HepG2 (cell line): ENCODE data around the gene SCN4B. TPM values are rescaled to one million over a fixed set of nuclear protein-coding genes. Genes with fewer than 3 reads are reported as not detected.

Experiments
- ATAC-seq: fragments of 200-7000 bp; cut with Tn5 transposase; 3 replicates; pipeline ENCODE4 v1.9.1; 2020; ENCODE audit warnings: mild to moderate bottlenecking, moderate library complexity
- BruUV-seq: library from RNA; stranded (reverse); fragments of 400-500 nt; replicated peaks from 2 replicates; lab custom pipeline; 2021; lab: Mats Ljungman, UMichigan
- CTCF ChIA-PET: fragments of 300-600 bp; formaldehyde crosslinking; extraction: SDS; loops from one replicate; lab custom pipeline; 2021; ENCODE audit warnings: low total read pairs, inconsistent platforms, low intra/inter-chr PET ratio; lab: Yijun Ruan, JAX
- POLR2A ChIA-PET: fragments of 350-600 bp; sonication (Branson Sonifier 250); formaldehyde crosslinking; loops from one replicate; lab custom pipeline; 2020; ENCODE audit warnings: antibody characterized with exemption, inconsistent platforms; lab: Yijun Ruan, JAX
- DNase-seq: peaks from one replicate; pipeline ENCODE4 v3.0.0-alpha.2; 2015; ENCODE audit warnings: low spot score
- FAIRE-seq: peaks from 3 replicates; lab custom pipeline; 2011; peaks lifted over from hg19 to GRCh38; lab: Jason Lieb, UNC
- H2AFZ ChIP-seq: one replicate; pipeline ENCODE4 v1.6.1; 2011; ENCODE audit warnings: low read length, inconsistent platforms
- H3K27ac ChIP-seq: fragments of 300-600 bp; 3 replicates; pipeline ENCODE4 v1.8.0; 2011; ENCODE audit warnings: mixed run types, mild to moderate bottlenecking, mixed read lengths, low read length, inconsistent platforms; ENCODE audit not compliant: insufficient read depth; ENCODE audit errors: extremely low read length
- H3K27me3 ChIP-seq, 2 experiments: fragments of 200-600 bp in 1 of 2; 2 replicates in 1 of 2; 3 replicates in 1 of 2; pipeline versions ENCODE4 v1.6.0 to v1.8.0; 2011; ENCODE audit warnings: low read length in 2 of 2, mild to moderate bottlenecking in 2 of 2, moderate library complexity in 2 of 2, inconsistent platforms in 1 of 2; ENCODE audit not compliant: insufficient read depth in 2 of 2, control insufficient read depth in 1 of 2
- H3K36me3 ChIP-seq, 2 experiments: fragments of 200-600 bp in 1 of 2; replicated peaks in 1 of 2; 2 replicates in 1 of 2; 3 replicates in 1 of 2; pipeline versions ENCODE4 v1.5.1 to v1.8.0; 2011; ENCODE audit warnings: low read length in 2 of 2, inconsistent platforms in 1 of 2; ENCODE audit not compliant: insufficient read depth in 2 of 2, control insufficient read depth in 1 of 2
- H3K4me1 ChIP-seq: 2 replicates; pipeline ENCODE4 v1.5.1; 2012; ENCODE audit warnings: low read length, inconsistent platforms; ENCODE audit not compliant: insufficient read depth
- H3K4me2 ChIP-seq: 2 replicates; pipeline ENCODE4 v1.6.0; 2011; ENCODE audit warnings: low read depth, low read length, inconsistent platforms
- H3K4me3 ChIP-seq, 3 experiments: fragments of 200-600 bp in 1 of 3; sonication (generic), shearing (Covaris generic) in 1 of 3; replicated peaks in 1 of 3; 2 replicates each; pipeline ENCODE4 v1.5.1; 2011 to 2016; ENCODE audit warnings: low read length in 3 of 3, inconsistent platforms in 2 of 3, low read depth in 2 of 3, mild to moderate bottlenecking in 2 of 3, control low read depth in 1 of 3, mixed read lengths in 1 of 3; ENCODE audit not compliant: insufficient read depth in 1 of 3
- H3K79me2 ChIP-seq: one replicate; pipeline ENCODE4 v1.6.1; 2011; ENCODE audit warnings: low read length, inconsistent platforms; ENCODE audit not compliant: insufficient read depth
- H3K9ac ChIP-seq: 2 replicates; pipeline ENCODE4 v1.6.0; 2011; ENCODE audit warnings: mild to moderate bottlenecking, low read depth, low read length, inconsistent platforms; ENCODE audit not compliant: insufficient read depth
- H3K9me3 ChIP-seq: 2 replicates; pipeline ENCODE4 v1.5.1; 2012; ENCODE audit warnings: mild to moderate bottlenecking, low read length
- H4K20me1 ChIP-seq: 2 replicates; pipeline ENCODE4 v1.6.0; 2011; ENCODE audit warnings: inconsistent platforms, mild to moderate bottlenecking, low read length, moderate library complexity; ENCODE audit not compliant: insufficient read depth
- CC2D1A ChIP-seq: sonication (generic); formaldehyde crosslinking; IDR thresholded peaks from 2 replicates; pipeline ENCODE4 v1.8.1; 2023; ENCODE audit warnings: mild to moderate bottlenecking, missing genetic modification reagents
- FOXJ3 ChIP-seq: sonication (generic); formaldehyde crosslinking; IDR thresholded peaks from 2 replicates; pipeline ENCODE4 v1.4.0; 2020; ENCODE audit warnings: missing genetic modification reagents, mild to moderate bottlenecking, borderline replicate concordance
- MATR3 ChIP-seq: sonication (generic); formaldehyde crosslinking; IDR thresholded peaks from 2 replicates; pipeline ENCODE4 v1.4.0; 2020; ENCODE audit warnings: missing genetic modification reagents
- NFE2L2 ChIP-seq: fragments of 150-350 bp; IDR thresholded peaks from 2 replicates; pipeline ENCODE4 v1.6.1; 2014; ENCODE audit warnings: low read length
- TEAD3 ChIP-seq: optimal IDR thresholded peaks from 2 replicates; pipeline ENCODE3; 2016; ENCODE audit warnings: borderline replicate concordance
- YY1 ChIP-seq: IDR thresholded peaks from 2 replicates; pipeline ENCODE4 v1.6.1; 2011; ENCODE audit warnings: low read length, low read depth, moderate library complexity, mild to moderate bottlenecking; ENCODE audit not compliant: insufficient read depth, insufficient replicate concordance
- ZNF136 ChIP-seq: sonication (generic); formaldehyde crosslinking; IDR thresholded peaks from 2 replicates; pipeline ENCODE4 v1.8.1; 2022; ENCODE audit warnings: low read depth, mild to moderate bottlenecking, moderate library complexity, missing genetic modification reagents
- ZNF441 ChIP-seq: sonication (generic); formaldehyde crosslinking; IDR thresholded peaks from 2 replicates; pipeline ENCODE4 v1.7.0; 2021; ENCODE audit warnings: missing genetic modification reagents, borderline replicate concordance
- ZNF501 ChIP-seq: sonication (generic); formaldehyde crosslinking; IDR thresholded peaks from 2 replicates; pipeline ENCODE4 v1.5.1; 2020; ENCODE audit warnings: mild to moderate bottlenecking, moderate library complexity, missing genetic modification reagents
- WGBS: methylation state at CpG from one replicate; pipeline ENCODE4 v1.1.6; 2017; ENCODE audit warnings: low lambda C conversion rate; 5-methylcytosine and 5-hydroxymethylcytosine counted together
- in situ Hi-C: cut with HindIII; loops from 2 replicates; pipeline ENCODE4 v1.10.0; 2017; ENCODE audit warnings: low pct_unique_long_range_greater_than_20kb; ENCODE audit not compliant: extremely low pct_ligation_motif_present
- intact Hi-C: fragments of 100-400 bp; cut with micrococcal nuclease; formaldehyde crosslinking; loops from one replicate; pipeline ENCODE4 v1.10.0; 2022; ENCODE audit not compliant: unreplicated experiment
- polyA plus RNA-seq, 8 experiments: library from polyadenylated mRNA; depleted of rRNA in 3 of 8; stranded (reverse) in 7 of 8; unstranded in 1 of 8; fragments of >200 nt; fragmentation: Illumina TruSeq in 4 of 8; extraction: Trizol in 4 of 8; gene quantifications; 2 replicates each; pipeline versions ENCODE4 v1.2.1 to v1.2.3, GENCODE V29; 2011 to 2016; ENCODE audit warnings: low read depth in 4 of 8, missing spikeins in 1 of 8, mixed read lengths in 1 of 8; ENCODE audit not compliant: insufficient read depth in 1 of 8
- total RNA-seq, 5 experiments: library from RNA; depleted of rRNA; stranded (reverse); fragments of >200 nt; fragmentation: Illumina TruSeq; extraction: Trizol; gene quantifications; 2 replicates each; pipeline ENCODE4 v1.2.3, GENCODE V29; 2016; ENCODE audit warnings: low read depth in 1 of 5
- TF ChIP-seq, protein P1 (sequence below): sonication (generic); formaldehyde crosslinking; IDR thresholded peaks from 2 replicates; pipeline ENCODE4 v1.4.0; 2020; ENCODE audit warnings: low read depth, mild to moderate bottlenecking, missing genetic modification reagents

SCN4B gene
- total and polyA plus RNA-seq, 2 of the 13 experiments (the other 11 are each of a cell fraction or from before 2014, with no cell fraction given) = 0.04 to 0.29 TPM

DNA sequence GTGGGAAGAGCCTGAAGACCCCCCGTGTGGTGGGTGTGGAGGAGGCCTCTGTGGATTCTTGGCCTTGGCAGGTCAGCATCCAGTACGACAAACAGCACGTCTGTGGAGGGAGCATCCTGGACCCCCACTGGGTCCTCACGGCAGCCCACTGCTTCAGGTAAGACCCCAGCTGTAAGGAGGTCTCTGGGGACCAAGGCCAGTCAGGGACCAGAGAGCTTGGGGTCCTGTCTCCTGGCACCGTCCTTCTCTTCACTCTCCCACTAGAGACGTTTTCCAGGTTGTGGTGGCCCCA, 40.9 kb downstream of the SCN4B start:
- Histone ChIP-seq H3K79me2 (no peaks in the 10 kb centered on the region), H3K36me3 (no peaks in the 10 kb centered on the region), H3K4me1 (peaks cover 10% of the 10 kb centered on the region), H3K27me3 (peaks cover 4 to 24% of the 10 kb centered on the region in 2 experiments; a peak in 4 of 5 replicates), H3K27ac (no peak overlapping the region), H3K9me3 (no peaks in the 10 kb centered on the region), H4K20me1 (no peaks in the 10 kb centered on the region), H3K4me2 (no peak overlapping the region), H2AFZ (no peak overlapping the region), H3K9ac (no peak overlapping the region), H3K4me3 (no peak overlapping the region)
- in situ Hi-C loops = no loop called here
- ATAC-seq = no peak
- FAIRE-seq = no peak
- DNase-seq = no peak
- 34% methylated on average over 4 of the region's 6 CpGs for WGBS
- no TSS peak for BruUV-seq
- TF ChIP-seq ZNF136 = no peak
- no peak for TF ChIP-seq MATR3 (CRISPR knock-in tag)
- TF ChIP-seq, protein P1, sequence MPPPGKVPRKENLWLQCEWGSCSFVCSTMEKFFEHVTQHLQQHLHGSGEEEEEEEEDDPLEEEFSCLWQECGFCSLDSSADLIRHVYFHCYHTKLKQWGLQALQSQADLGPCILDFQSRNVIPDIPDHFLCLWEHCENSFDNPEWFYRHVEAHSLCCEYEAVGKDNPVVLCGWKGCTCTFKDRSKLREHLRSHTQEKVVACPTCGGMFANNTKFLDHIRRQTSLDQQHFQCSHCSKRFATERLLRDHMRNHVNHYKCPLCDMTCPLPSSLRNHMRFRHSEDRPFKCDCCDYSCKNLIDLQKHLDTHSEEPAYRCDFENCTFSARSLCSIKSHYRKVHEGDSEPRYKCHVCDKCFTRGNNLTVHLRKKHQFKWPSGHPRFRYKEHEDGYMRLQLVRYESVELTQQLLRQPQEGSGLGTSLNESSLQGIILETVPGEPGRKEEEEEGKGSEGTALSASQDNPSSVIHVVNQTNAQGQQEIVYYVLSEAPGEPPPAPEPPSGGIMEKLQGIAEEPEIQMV (CRISPR knock-in tag) = no peak
- TF ChIP-seq ZNF441 = no peak
- no peak for TF ChIP-seq CC2D1A (CRISPR knock-in tag)
- TF ChIP-seq YY1 = no peak
- no peak for TF ChIP-seq FOXJ3 (CRISPR knock-in tag)
- no peak for TF ChIP-seq ZNF501 (CRISPR knock-in tag)
- TF ChIP-seq NFE2L2 = no peak
- TF ChIP-seq TEAD3 (CRISPR knock-in tag) = no peak
- intact Hi-C loops = no loop called here
- ChIA-PET POLR2A (no interaction called here), CTCF (no interaction called here)
